GM18502 (cell line): ENCODE measurements around the gene KRTAP10-2.
"Not testable (repeated sequence)": the region's sequence is repeated elsewhere in the genome, so short reads cannot be mapped to it uniquely, and the experiment has no call there.

ENCODE experiments used
- ATAC-seq: cut with Tn5 transposase; IDR thresholded peaks from one replicate; pipeline ENCODE4 v1.9.1; 2021; ENCODE audit warnings: mild to moderate bottlenecking; ENCODE audit not compliant: unreplicated experiment, poor library complexity

KRTAP10-2 gene

GRCh38 chr21:44568667-44569556, 17.6 kb upstream of the KRTAP10-2 start:
- ATAC-seq, result no peak

- no peak for ATAC-seq
These were observed 17.0 kb upstream of the KRTAP10-2 start for GRCh38 chr21:44568261-44568660.

DNA sequence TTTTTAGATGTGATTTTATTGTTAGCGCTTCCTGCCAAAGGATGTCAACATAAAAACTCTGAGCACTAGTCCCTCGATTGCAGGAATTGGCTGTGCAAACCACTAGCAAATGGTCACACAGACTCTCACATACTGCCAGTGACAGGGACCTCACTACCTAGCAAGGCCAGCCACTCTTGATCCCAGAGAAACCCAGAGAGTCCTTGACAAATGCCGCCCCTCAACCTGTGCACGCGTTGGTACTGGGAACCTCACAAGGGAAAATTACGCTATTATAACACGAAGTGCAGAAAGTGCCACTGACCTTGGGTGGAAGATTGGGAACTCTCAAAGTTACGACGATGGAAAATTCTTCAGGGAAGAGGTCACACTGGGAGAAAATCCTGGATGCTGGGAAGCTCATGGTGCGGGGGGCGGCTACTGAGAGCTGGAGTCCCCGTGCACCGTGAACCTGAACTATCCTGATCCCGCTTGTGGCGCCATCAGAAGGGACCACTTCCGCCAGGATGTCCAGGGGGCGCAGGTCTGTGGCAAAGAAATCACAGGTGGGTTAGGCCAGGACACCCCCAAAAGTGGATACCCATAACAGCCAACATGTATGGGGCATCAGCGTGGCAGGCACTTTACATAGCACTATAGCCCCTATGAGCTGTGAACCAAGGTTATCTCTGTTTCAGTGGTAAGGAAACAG, 16.3 kb upstream of the KRTAP10-2 start:
- no peak for ATAC-seq

DNA sequence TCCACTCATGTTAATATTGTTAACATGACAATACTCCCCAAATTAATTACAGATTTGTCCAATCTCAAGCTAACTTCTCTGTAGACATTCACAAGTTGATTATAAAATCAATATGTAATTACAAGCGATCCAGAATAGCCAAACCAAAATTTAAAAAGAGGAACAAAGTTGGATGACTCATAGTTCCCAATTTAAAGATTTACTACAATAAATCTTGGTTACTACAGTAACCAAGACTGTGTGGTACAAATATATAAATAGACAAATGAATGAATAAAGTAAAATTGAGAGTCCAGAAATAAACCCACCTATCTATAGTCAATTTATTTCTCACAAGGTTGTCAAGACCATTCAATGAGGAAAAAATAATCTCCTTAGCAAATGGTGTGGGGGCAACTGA, 15.1 kb upstream of the KRTAP10-2 start:
- no peak for ATAC-seq

DNA sequence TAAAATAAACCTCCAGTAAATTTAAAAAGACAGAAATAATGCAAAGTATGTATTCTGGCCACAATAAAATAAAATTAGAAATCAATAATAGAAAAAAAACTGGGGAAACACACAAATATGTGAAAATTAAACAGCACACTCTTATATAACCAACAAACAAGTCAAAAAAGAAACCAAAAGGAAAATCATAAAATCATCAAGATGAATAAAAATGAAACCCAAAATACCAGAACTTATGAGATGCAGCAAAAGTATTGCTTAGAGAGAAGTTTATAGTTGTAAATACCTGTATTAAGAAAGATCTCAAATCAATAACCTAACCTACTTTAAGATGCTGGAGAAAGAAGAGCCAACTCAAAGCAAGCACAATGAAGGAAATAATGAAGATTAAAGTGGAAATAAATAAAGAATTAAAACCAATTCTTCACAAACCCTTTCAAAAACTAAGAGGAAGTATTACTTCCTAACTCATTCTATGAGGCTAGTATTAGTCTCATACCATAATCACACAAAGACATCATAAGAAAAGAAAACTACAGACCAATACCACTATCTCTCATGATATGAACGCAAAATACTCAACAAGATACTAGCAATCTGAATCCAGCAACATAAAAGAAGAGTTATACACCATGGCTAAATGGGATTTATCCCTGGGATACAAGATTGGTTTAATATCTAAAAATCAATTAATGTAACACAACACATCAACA, 13.7 kb upstream of the KRTAP10-2 start:
- no peak for ATAC-seq

DNA sequence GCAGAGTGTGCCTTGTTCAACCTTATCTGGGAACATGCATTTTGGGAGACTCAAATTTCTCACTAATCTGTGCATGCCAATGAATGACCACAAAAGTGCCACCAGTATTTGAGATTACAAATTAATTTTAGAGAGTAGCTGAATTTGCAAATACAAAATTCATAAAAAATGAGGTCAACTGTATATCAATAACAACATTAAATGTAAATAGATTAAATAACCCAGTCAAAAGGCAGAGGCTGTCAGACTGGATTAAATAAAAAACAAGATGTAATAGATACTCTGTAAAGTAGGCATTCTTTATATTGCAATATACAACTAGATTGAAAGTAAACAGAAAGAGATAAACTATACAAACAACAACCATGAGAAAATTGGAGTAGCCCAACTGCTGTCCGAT, 12.8 kb upstream of the KRTAP10-2 start:
- ATAC-seq, result no peak

DNA sequence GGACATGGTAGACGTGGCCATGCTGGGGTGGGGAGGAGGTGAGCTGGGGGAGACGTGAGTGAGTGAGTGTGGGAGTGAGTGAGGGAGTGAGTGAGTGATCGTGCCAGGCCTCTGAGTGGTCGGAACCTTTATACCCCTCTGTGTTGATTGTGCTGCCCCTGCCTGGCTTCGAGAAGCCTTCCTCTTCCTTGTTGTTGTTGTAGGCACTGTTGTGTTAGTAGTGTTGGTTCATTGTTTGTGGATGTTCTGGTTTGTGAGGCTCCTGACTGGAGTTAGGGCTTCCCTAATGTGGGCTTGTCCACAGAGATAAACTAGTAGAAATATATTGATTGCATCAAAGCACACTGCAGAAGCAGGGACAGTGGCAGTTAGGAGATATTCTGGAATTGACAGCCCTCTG, 7.4 kb upstream of the KRTAP10-2 start, which contains the start of gene KRTAP10-3:
Gene KRTAP10-3, minus strand, starts transcription at position 101 of the 400 bp plus-strand sequence. Its CDS starts 80 bp downstream, at position 21.
- no peak for ATAC-seq

DNA sequence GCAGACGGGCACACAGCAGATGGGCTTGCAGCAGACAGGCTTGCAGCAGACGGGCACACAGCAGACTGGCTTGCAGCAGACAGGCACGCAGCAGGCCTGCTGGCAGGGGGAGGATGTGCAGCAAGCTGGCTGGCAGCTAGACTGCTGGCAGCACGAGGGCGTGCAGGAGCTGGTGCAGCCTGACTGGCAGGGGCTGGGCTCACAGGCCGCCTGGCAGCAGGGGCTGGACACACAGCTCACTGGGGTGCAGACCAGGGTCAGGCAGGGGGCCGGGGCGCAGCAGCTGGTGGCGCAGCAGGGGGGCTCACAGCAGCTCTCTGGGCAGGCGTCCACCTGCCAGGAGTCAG, 7.0 kb upstream of the KRTAP10-2 start:
- ATAC-seq, result not testable (repeated sequence)

DNA sequence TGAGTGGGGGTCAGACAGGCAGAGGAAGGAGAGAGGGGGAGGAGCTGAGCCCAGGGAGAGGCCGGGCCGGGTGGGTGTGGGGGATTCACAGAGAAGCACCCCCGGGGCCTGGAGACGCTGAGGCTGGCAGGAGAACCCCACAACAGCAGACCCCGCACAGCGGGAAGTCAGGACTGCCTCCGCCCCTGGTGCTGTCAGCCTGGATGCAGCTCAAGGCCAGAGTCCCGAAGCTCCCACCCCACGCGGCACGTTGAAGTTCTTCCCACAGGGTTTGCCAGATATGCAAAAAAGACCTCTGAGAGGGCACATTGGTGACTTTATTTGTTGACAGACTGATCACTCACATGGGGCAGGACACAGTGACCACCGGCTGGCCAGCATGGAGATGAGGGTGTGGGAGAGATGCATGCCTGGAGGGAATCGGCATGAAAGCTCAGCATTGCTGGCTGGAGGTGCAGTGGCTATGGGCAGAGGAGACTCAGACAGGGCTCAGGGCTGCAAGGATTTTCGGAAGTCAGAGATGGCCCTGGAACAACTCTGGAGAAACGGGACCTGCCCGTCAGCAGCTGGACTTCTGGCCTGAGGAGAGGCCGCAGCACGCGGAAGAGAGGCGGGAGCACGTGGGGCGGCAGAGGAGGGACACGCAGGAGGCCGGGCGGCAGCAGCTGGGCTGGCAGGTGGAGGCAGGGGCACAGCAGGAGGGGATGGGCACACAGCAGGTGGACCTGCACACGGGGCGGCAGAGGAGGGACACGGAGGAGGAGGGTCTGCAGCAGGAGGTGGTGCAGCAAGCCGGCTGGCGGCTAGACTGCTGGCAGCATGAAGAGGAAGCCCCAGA, 6.4 kb upstream of the KRTAP10-2 start:
- no peak for ATAC-seq

GRCh38 chr21:44556879-44557278, 5.6 kb upstream of the KRTAP10-2 start:
- no peak for ATAC-seq

- ATAC-seq, result no peak
These were observed 4.0 kb upstream of the KRTAP10-2 start for GRCh38 chr21:44555200-44555875.

DNA sequence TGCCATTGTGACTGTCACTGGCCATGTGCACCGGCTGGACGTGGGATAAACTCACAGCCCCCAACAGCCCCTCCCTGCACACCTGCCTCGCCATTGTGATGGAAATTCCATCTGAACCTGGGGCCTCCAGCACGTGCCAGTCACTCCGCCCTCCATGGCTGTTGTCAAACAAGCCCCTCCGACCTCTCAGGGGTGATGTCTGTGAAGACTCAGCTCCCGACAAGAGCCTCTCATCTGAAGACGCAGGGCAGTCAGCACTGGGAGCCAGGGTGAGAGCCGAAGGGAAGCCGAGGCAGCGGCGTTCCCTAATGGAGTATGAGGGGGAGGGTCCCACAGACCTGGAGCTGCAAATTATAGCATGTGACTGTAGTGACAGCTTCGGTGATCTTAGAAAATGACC, 1.4 kb upstream of the KRTAP10-2 start:
- no peak for ATAC-seq

GRCh38 chr21:44552136-44552535, 831 bp upstream of the KRTAP10-2 start:
- no peak for ATAC-seq

GRCh38 chr21:44550807-44551206, 498 bp downstream of the KRTAP10-2 start:
- ATAC-seq, result no peak

DNA sequence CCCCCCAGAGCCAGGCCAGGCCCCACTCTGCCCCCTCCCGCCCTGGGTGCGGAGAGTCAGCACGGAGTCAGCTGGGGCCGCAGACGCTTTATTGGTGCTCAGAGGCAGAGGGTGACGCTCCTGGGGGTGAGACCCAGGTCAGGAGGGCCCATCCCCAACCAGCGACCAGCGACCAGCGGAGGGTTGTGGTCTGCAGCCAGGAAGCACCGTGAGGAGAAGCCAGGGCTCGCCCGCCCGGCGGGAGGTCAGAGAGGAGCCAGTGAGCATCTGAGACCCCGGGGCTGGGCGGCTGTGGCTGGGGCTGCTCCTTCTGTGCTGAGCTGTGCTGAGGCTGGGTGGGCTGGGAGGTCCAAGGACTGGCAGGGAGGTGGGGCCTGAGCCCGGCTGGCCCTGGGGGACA, 1.0 kb downstream of the KRTAP10-2 start:
- ATAC-seq, result not testable (repeated sequence)

DNA sequence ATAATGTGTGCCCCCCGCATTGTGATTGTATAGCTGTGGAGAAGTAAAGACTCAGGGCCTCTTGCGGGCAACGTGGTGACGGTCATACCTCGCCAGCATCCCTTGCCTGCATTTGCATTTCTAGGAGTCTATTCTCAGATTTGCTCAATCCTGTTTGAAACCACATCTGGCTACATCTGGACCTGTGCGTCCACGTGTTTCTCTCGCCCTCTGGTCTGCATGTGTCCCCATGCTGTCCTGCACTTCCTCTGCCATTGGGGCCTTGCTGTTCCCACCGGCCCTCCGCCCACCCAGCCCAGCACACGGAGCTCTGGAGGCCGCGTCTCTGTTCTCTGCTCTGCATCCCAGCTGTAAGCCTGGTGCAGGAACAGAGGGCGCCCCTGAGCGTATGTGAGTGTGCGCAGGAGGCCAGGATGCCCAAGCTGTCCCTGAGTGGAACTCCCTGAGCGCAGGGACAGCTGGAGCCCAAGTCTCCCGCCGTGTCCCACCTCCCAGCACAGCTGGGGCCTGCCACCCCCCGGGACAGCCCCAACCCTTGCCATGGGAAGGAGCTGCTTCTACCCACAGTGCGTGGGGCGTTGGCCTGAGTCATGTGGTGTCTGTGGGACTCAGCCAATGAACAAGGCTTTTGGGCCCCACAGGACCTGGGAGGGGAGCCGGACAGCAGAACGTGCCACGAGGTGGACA, 1.6 kb downstream of the KRTAP10-2 start:
- no peak for ATAC-seq

GRCh38 chr21:44548922-44549321, 2.4 kb downstream of the KRTAP10-2 start:
- no peak for ATAC-seq

DNA sequence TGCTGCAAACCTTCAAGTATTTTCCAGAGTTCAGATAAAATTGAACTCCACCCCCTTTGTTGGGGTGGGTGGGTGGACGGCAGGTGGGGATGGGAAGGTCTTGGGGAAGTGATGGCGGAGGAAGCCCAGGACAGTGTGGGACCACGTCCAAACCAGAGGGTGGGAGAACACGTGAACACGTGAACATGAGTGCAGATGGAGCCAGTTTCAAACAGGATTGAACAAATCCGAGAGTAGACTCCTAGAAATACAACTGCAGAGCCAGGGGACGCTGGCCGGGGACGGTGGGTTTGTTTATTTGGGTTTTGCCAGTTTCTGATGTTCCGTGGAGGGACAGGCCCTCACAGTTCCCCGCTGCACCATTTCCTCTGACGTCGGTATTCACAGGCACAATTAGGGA, 2.9 kb downstream of the KRTAP10-2 start:
- no peak for ATAC-seq
